Esophagus muscularis mucosa (tissue), 4 donors: ENCODE data around the gene PLIN4. TPM values are rescaled to one million over a fixed set of nuclear protein-coding genes. Genes with fewer than 3 reads are reported as not detected.
A peak's percentile ranks its signal among the peaks of the same experiment; 100 is the strongest.

ENCODE experiments used
- DNase-seq: peaks from one replicate; pipeline ENCODE4 v3.0.0-alpha.2; 2017; ENCODE audit errors: extremely low spot score
- H3K27ac ChIP-seq, 4 donors: fragments of 200-600 bp; sonication (generic); replicated peaks in 1 of 4; 1 replicate in 3 of 4; 2 replicates in 1 of 4; pipeline ENCODE4 v1.5.1; 2016 to 2019; ENCODE audit warnings: mild to moderate bottlenecking in 1 of 4
- H3K27me3 ChIP-seq, 4 donors: fragments of 200-600 bp; sonication (generic); one replicate each; pipeline versions ENCODE4 v1.5.1 to v1.6.0; 2016 to 2019
- H3K36me3 ChIP-seq, 4 donors: fragments of 200-600 bp; sonication (generic); one replicate each; pipeline ENCODE4 v1.5.1; 2016 to 2019
- H3K4me1 ChIP-seq, 4 donors: fragments of 200-600 bp; sonication (generic); one replicate each; pipeline ENCODE4 v1.5.1; 2016 to 2019
- H3K4me3 ChIP-seq, 4 donors: fragments of 200-600 bp; sonication (generic); 1 replicate in 2 of 4; 2 replicates in 2 of 4; pipeline ENCODE4 v1.5.1; 2016 to 2019; ENCODE audit warnings: mild to moderate bottlenecking in 4 of 4, moderate library complexity in 1 of 4
- H3K9me3 ChIP-seq, 4 donors: fragments of 200-600 bp; sonication (generic); 1 replicate in 3 of 4; 2 replicates in 1 of 4; pipeline ENCODE4 v1.5.1; 2016 to 2019
- CTCF ChIP-seq, 3 experiments: fragments of 200-600 bp in 2 of 3; fragments of 450-650 bp in 1 of 3; sonication (generic) in 2 of 3; IDR thresholded peaks; one replicate each; pipeline ENCODE4 v1.5.1; 2017 to 2019; ENCODE audit warnings: antibody characterized with exemption in 3 of 3, mild to moderate bottlenecking in 2 of 3, moderate library complexity in 1 of 3
- EP300 ChIP-seq: sonication (generic); formaldehyde crosslinking; IDR thresholded peaks from one replicate; pipeline ENCODE4 v1.6.1; 2017; ENCODE audit warnings: antibody characterized with exemption
- POLR2A ChIP-seq: fragments of 450-650 bp; IDR thresholded peaks from one replicate; pipeline ENCODE4 v1.6.1; 2017; ENCODE audit warnings: antibody characterized with exemption, moderate library complexity, mild to moderate bottlenecking, low read depth
- POLR2AphosphoS5 ChIP-seq, 2 donors: sonication (generic); formaldehyde crosslinking; IDR thresholded peaks; one replicate each; pipeline ENCODE4 v1.6.1; 2017; ENCODE audit warnings: antibody characterized with exemption in 2 of 2
- WGBS: methylation state at CpG from one replicate; pipeline ENCODE4 v1.1.5; 2018; 5-methylcytosine and 5-hydroxymethylcytosine counted together
- intact Hi-C: fragments of 100-400 bp; cut with DNase I; formaldehyde crosslinking; loops from one replicate; pipeline ENCODE4 v1.15.1; 2023
- total RNA-seq, 4 donors: library from RNA; depleted of rRNA; stranded (reverse); fragments of >200 nt; gene quantifications; one replicate each; pipeline versions ENCODE4 v1.1.0 to v1.2.1, GENCODE V29; 2016

PLIN4 gene
- total RNA-seq, 4 donors from 2014 or later: 45.7 to 134 (median 91.1) TPM

- no peak for DNase-seq
- intact Hi-C loops: no loop called here
- no peak overlapping the region for H3K4me3 ChIP-seq
- WGBS: 72% methylated on average over 12 of the region's 12 CpGs
- peaks cover 0 to 4% (median 0%) of the 10 kb centered on the region in 4 donors for H3K36me3 ChIP-seq
- no peak overlapping the region for H3K27ac ChIP-seq
- peaks cover 0 to 8% (median 3%) of the 10 kb centered on the region in 4 donors for H3K9me3 ChIP-seq
- H3K4me1 ChIP-seq: peaks cover 0 to 4% (median under 1%) of the 10 kb centered on the region in 4 donors
- TF ChIP-seq CTCF (IDR thresholded peaks at IDR 0.05): no peak
- no peak for TF ChIP-seq POLR2AphosphoS5 (IDR thresholded peaks at IDR 0.05)
- no peak for TF ChIP-seq POLR2A
- TF ChIP-seq EP300: no peak
- H3K27me3 ChIP-seq: peaks cover 0 to 24% (median 0%) of the 10 kb centered on the region in 4 donors
Observed at GRCh38 chr19:4541114-4541805, 23.0 kb upstream of the PLIN4 start.

GRCh38 chr19:4539693-4540581, 21.7 kb upstream of the PLIN4 start, which contains the start of gene LRG1:
Gene LRG1 (minus strand): TSS chr19:4540036. CDS start chr19:4540013, 23 bp downstream.
- 32% methylated on average over 5 of the region's 14 CpGs for WGBS
- H3K27me3 ChIP-seq: peaks cover 0 to 24% (median 0%) of the 10 kb centered on the region in 4 donors
- intact Hi-C loops: no loop called here

GRCh38 chr19:4539169-4539692, 20.9 kb upstream of the PLIN4 start:
- Histone ChIP-seq H3K4me3 (no peak overlapping the region), H3K27ac (peak overlapping the region in 2 of 4 donors; percentile 8 to 15), H3K9me3 (peaks cover 0 to 8% (median 3%) of the 10 kb centered on the region in 4 donors), H3K4me1 (peaks cover 8 to 20% (median 18%) of the 10 kb centered on the region in 4 donors), H3K27me3 (peaks cover 0 to 24% (median 0%) of the 10 kb centered on the region in 4 donors), H3K36me3 (no peaks in the 10 kb centered on the region)
- TF ChIP-seq POLR2AphosphoS5 (IDR thresholded peaks at IDR 0.05) (no peak), POLR2A (no peak), EP300 (no peak), CTCF (IDR thresholded peaks at IDR 0.05) (no peak)
- 81% methylated on average over 2 of the region's 3 CpGs for WGBS
- intact Hi-C loops: no loop called here
- no peak for DNase-seq

More at GRCh38 chr19:4539693-4540581, 21.7 kb upstream of the PLIN4 start, which contains the start of gene LRG1:
- no peak for DNase-seq
- no peak for TF ChIP-seq EP300
- TF ChIP-seq POLR2A: no peak
- TF ChIP-seq CTCF (IDR thresholded peaks at IDR 0.05): no peak
- TF ChIP-seq POLR2AphosphoS5 (IDR thresholded peaks at IDR 0.05): peak in 1 of 2 donors; percentile 10
- no peak within 1 kb of the TSS for H3K4me3 ChIP-seq
- peak within 1 kb of the TSS in 2 of 4 donors; percentile 15 to 21 for H3K27ac ChIP-seq
- peaks cover 0 to 8% (median 3%) of the 10 kb centered on the region in 4 donors for H3K9me3 ChIP-seq
- H3K4me1 ChIP-seq: peaks cover 8 to 15% (median 12%) of the 10 kb centered on the region in 4 donors
- H3K36me3 ChIP-seq: no peaks in the 10 kb centered on the region

- no peaks in the 10 kb centered on the region for H3K36me3 ChIP-seq
Observed at GRCh38 chr19:4538601-4538954, 20.3 kb upstream of the PLIN4 start.

More at GRCh38 chr19:4538601-4538954, 20.3 kb upstream of the PLIN4 start:
- no peak for DNase-seq
- 92% methylated on average over 13 of the region's 13 CpGs for WGBS
- Histone ChIP-seq H3K27me3 (peaks cover 0 to 24% (median 0%) of the 10 kb centered on the region in 4 donors), H3K4me3 (no peak overlapping the region), H3K27ac (no peak overlapping the region), H3K9me3 (peaks cover 0 to 8% (median 3%) of the 10 kb centered on the region in 4 donors), H3K4me1 (peaks cover 8 to 20% (median 18%) of the 10 kb centered on the region in 4 donors)
- intact Hi-C loops: no loop called here
- TF ChIP-seq POLR2A: no peak
- no peak for TF ChIP-seq POLR2AphosphoS5 (IDR thresholded peaks at IDR 0.05)
- no peak for TF ChIP-seq EP300
- no peak for TF ChIP-seq CTCF (IDR thresholded peaks at IDR 0.05)
